ENCODE measurements around the gene TSHR. TPM values are rescaled to one million over a fixed set of nuclear protein-coding genes. Genes with fewer than 3 reads are reported as not detected.

TSHR gene
- total and polyA plus RNA-seq, 2 experiments from 2014 or later: 0.59 to 0.78 TPM

GRCh38 chr14:81007131-81007530 is 51.7 kb downstream of the TSHR start (continued):
- TF ChIP-seq CTCF (conservative IDR thresholded peaks at IDR 0.05; ENCODE audit: low read depth in 2 of 2): no peak
- TF ChIP-seq CREB1 (CRISPR knock-in tag; IDR thresholded peaks at IDR 0.05; ENCODE audit: low read depth): no peak
- no peak for TF ChIP-seq JUNB (IDR thresholded peaks at IDR 0.05; ENCODE audit: unreplicated experiment)
- no peak for TF ChIP-seq EZH2phosphoT487 (IDR thresholded peaks at IDR 0.05; ENCODE audit: unreplicated experiment)
- TF ChIP-seq ETS1 (IDR thresholded peaks at IDR 0.05): no peak
- no peak for TF ChIP-seq ZNF114 (CRISPR knock-in tag; IDR thresholded peaks at IDR 0.05)
- no peak for TF ChIP-seq POLR2AphosphoS5 (IDR thresholded peaks at IDR 0.05; ENCODE audit: low read depth)
- TF ChIP-seq EZH2 (IDR thresholded peaks at IDR 0.05; ENCODE audit: low read depth, unreplicated experiment): no peak
- no peak for TF ChIP-seq NANOG (IDR thresholded peaks at IDR 0.05; ENCODE audit: borderline replicate concordance)
- no peak for TF ChIP-seq ZNF331 (CRISPR knock-in tag; IDR thresholded peaks at IDR 0.05; ENCODE audit: low read depth)
- TF ChIP-seq REST (IDR thresholded peaks at IDR 0.05; ENCODE audit: unreplicated experiment): no peak

- ATAC-seq: no peak
- Mint-ChIP-seq H3K9me3 (peaks cover 6% of the 10 kb centered on the region; the same call in 1 of the 3 replicates), H3K4me1 (no peaks in the 10 kb centered on the region), H3K36me3 (ENCODE audit: low read depth) (no peaks in the 10 kb centered on the region), H3K4me3 (no peak overlapping the region), H3K27ac (no peak overlapping the region), H3K27me3 (ENCODE audit: insufficient read depth, low read depth, poor library complexity) (no peaks in the 10 kb centered on the region)
- Histone ChIP-seq H2AFZ (no peak overlapping the region), H3K36me3 (ENCODE audit: insufficient read depth) (no peaks in the 10 kb centered on the region), H3K9me2 (ENCODE audit: insufficient read depth) (0 out of 2 replicates have a peak, but pooled peaks cover under 1% of the 10 kb centered on the region), H3K27me3 (ENCODE audit: insufficient read depth) (no peaks in the 10 kb centered on the region), H3F3A (replicated peaks; ENCODE audit: low read depth) (no peaks in the 10 kb centered on the region), H3K4me2 (no peak overlapping the region), H3K79me2 (replicated peaks; ENCODE audit: insufficient read depth) (no peaks in the 10 kb centered on the region), H3K4me1 (ENCODE audit: insufficient read depth) (no peaks in the 10 kb centered on the region), H4K20me1 (replicated peaks; ENCODE audit: insufficient read depth) (no peaks in the 10 kb centered on the region), H3K4me3 (no peak overlapping the region), H3K27ac (ENCODE audit: low read depth) (no peak overlapping the region)
- DNase-seq (ENCODE audit: low spot score): no peak
- TF ChIP-seq ZNF462 (CRISPR knock-in tag; IDR thresholded peaks at IDR 0.05) (no peak), JUNB (IDR thresholded peaks at IDR 0.05; ENCODE audit: unreplicated experiment) (no peak)
Measured at GRCh38 chr14:81009346-81009745, 53.9 kb downstream of the TSHR start.
